HG03108 (cell line): ENCODE data around the gene MTMR3.

Experiments used
- ATAC-seq: cut with Tn5 transposase; IDR thresholded peaks from one replicate; pipeline ENCODE4 v1.9.1; 2021; ENCODE audit warnings: moderate library complexity; ENCODE audit not compliant: unreplicated experiment

The MTMR3 gene

GRCh38 chr22:30023099-30023660, 140.2 kb downstream of the MTMR3 start:
- ATAC-seq = no peak

- ATAC-seq = no peak
These were observed 141.3 kb downstream of the MTMR3 start for GRCh38 chr22:30024231-30024630.

- no peak for ATAC-seq
These were observed 142.2 kb downstream of the MTMR3 start for GRCh38 chr22:30025221-30025620.

- no peak for ATAC-seq
These were observed 143.8 kb downstream of the MTMR3 start for GRCh38 chr22:30026756-30027155.

- no peak for ATAC-seq
These were observed 144.2 kb downstream of the MTMR3 start for GRCh38 chr22:30027169-30027568.

- no peak for ATAC-seq
These were observed 144.8 kb downstream of the MTMR3 start for GRCh38 chr22:30027791-30028190.

- ATAC-seq = no peak
These were observed 145.8 kb downstream of the MTMR3 start for GRCh38 chr22:30028731-30029130.

- no peak for ATAC-seq
These were observed 146.5 kb downstream of the MTMR3 start for GRCh38 chr22:30029512-30029911.

GRCh38 chr22:30030329-30030728, 147.4 kb downstream of the MTMR3 start:
- no peak for ATAC-seq

GRCh38 chr22:30031328-30031727, 148.4 kb downstream of the MTMR3 start:
- no peak for ATAC-seq

GRCh38 chr22:30031764-30032455, 148.9 kb downstream of the MTMR3 start:
- ATAC-seq = no peak

- ATAC-seq = no peak
These were observed 150.2 kb downstream of the MTMR3 start for GRCh38 chr22:30033137-30033536.

GRCh38 chr22:30033901-30034300, 150.9 kb downstream of the MTMR3 start:
- no peak for ATAC-seq

GRCh38 chr22:30036656-30037055, 153.7 kb downstream of the MTMR3 start:
- no peak for ATAC-seq

- ATAC-seq = no peak
These were observed 155.2 kb downstream of the MTMR3 start for GRCh38 chr22:30038219-30038618.

- no peak for ATAC-seq
These were observed 157.7 kb downstream of the MTMR3 start for GRCh38 chr22:30040499-30041260.

- ATAC-seq = no peak
These were observed 158.5 kb downstream of the MTMR3 start for GRCh38 chr22:30041475-30041874.

GRCh38 chr22:30041881-30042280, 158.9 kb downstream of the MTMR3 start:
- no peak for ATAC-seq

- no peak for ATAC-seq
These were observed 160.2 kb downstream of the MTMR3 start for GRCh38 chr22:30043161-30043560.

- ATAC-seq = no peak
These were observed 161.4 kb downstream of the MTMR3 start for GRCh38 chr22:30044369-30044768.

GRCh38 chr22:30044881-30045493, 162.0 kb downstream of the MTMR3 start:
- no peak for ATAC-seq

- no peak for ATAC-seq
These were observed 162.5 kb downstream of the MTMR3 start for GRCh38 chr22:30045494-30045887.
